ENCODE data around the gene GJB2.

The GJB2 gene

GRCh38 chr13:20192158-20192835, 441 bp downstream of the GJB2 start:
- no peak for DNase-seq

- DNase-seq: no peak
These were observed 1.2 kb downstream of the GJB2 start for GRCh38 chr13:20191311-20192157.

GRCh38 chr13:20190481-20191310, 2.0 kb downstream of the GJB2 start:
- no peak for DNase-seq

- no peak for DNase-seq
These were observed 2.7 kb downstream of the GJB2 start for GRCh38 chr13:20190076-20190475.

GRCh38 chr13:20188667-20189553, 3.8 kb downstream of the GJB2 start:
- no peak for DNase-seq

- DNase-seq: no peak
These were observed 6.0 kb downstream of the GJB2 start for GRCh38 chr13:20186771-20187170.

- DNase-seq: no peak
These were observed 7.2 kb downstream of the GJB2 start for GRCh38 chr13:20185366-20186056.

GRCh38 chr13:20182231-20182846, 10.4 kb downstream of the GJB2 start:
- peak; percentile 78 for DNase-seq

- no peak for DNase-seq
These were observed 11.6 kb downstream of the GJB2 start for GRCh38 chr13:20181188-20181587.

GRCh38 chr13:20178156-20178555, 14.6 kb downstream of the GJB2 start:
- DNase-seq: no peak

- DNase-seq: no peak
These were observed 15.5 kb downstream of the GJB2 start for GRCh38 chr13:20177049-20177831.

GRCh38 chr13:20175907-20176652, 16.7 kb downstream of the GJB2 start:
- no peak for DNase-seq

GRCh38 chr13:20175406-20175794, 17.3 kb downstream of the GJB2 start:
- no peak for DNase-seq

GRCh38 chr13:20174656-20175405, 17.9 kb downstream of the GJB2 start:
- peak; percentile 90 for DNase-seq

GRCh38 chr13:20173116-20173746, 19.5 kb downstream of the GJB2 start:
- DNase-seq: no peak

GRCh38 chr13:20171364-20171763, 21.4 kb downstream of the GJB2 start:
- no peak for DNase-seq

- no peak for DNase-seq
These were observed 21.8 kb downstream of the GJB2 start for GRCh38 chr13:20170921-20171320.

GRCh38 chr13:20168396-20168795, 24.3 kb downstream of the GJB2 start:
- DNase-seq: no peak
